ENCODE data around the gene NKAIN4.
A peak's percentile ranks its signal among the peaks of the same experiment; 100 is the strongest.

The NKAIN4 gene

DNA sequence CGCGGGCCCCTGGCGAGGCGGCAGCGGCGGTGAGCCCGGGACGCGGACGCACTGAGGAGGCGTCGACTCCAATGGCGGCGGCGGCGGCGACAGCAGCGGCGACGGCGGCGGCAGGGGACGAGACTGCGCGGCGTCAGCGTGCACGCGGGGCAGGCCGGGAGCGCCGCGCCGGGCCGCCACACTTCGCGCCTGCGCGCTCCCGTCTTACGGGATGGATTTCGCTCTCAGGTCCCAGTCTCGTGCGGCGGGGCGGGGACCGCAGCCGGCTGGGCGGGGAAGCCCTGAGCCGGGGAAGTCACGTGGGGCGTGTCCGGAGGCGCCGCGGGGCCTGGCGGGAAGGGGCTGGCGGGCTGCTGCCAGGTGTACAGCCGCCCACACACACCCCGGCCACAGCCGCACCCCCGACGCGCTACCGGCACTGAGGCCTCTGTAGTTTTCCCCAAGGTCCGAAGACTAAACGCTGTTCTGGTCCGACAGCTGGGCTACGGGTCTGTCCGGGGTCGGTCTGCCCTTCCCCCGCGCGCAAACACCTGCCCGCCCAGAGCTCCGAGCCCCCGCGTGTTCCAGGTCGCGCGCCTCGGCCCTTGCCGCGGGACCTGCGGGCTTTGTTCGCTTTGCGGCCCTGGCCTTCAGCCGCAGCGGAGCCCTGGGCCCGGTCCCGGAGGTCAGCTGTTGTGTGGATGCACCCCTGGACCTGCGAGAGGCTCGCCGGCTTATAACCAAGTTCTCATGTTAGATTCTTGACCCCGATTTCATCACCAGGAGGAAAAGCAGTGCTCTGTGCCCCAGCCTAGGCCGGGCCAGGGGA is 38.0 kb downstream of the NKAIN4 start, which contains the start of gene YTHDF1:
YTHDF1 (minus strand) TSS at position 91 of the 808 bp plus-strand sequence. CDS start 239 bp downstream, outside the sequence.
- DNase-seq = peak; percentile 99

GRCh38 chr20:63215101-63216040 is 38.9 kb downstream of the NKAIN4 start:
- peak; percentile 30 for DNase-seq

DNA sequence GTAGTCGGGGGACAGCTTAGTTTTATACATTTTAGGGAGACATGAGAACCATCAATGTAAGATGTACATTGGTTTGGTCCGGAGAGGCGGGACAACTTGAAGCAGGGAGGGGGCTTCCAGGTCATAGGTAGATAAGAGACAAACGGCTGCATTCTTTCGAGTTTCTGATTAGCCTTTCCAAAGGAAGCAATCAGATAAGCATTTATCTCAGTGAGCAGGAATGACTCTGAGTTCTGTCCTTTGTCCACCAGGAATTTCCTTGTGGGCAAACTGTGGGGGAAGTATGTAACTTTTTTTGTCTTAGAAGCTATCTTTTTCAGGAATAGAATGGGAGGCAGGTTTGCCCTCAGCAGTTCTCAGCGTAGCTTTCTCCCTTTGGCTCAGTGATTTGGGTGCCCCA is 39.7 kb downstream of the NKAIN4 start:
- no peak for DNase-seq

GRCh38 chr20:63212792-63213191 is 41.5 kb downstream of the NKAIN4 start:
- DNase-seq = no peak

GRCh38 chr20:63212393-63212730 is 41.9 kb downstream of the NKAIN4 start:
- DNase-seq = no peak

GRCh38 chr20:63210011-63210605 is 44.2 kb downstream of the NKAIN4 start:
- DNase-seq = no peak

GRCh38 chr20:63208346-63208909 is 45.8 kb downstream of the NKAIN4 start:
- DNase-seq = no peak

DNA sequence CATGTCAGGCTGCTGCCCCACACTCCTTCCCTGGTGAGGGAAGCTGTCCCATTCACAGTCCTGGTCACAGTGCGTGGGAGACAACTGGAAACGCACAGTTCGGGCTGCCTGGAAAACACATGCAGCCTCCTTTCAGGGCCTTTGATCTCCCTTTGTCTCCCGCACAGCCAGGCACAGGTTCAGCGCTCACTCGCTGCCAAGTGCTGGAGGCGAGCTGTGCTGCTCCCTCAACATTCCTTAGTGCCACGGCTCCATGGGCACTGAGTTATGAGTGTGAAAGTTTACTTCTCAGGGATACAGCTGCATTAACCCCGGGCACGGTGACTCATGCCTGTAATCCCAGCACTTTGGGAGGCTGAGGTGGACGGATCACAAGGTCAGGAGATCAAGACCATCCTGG is 47.4 kb downstream of the NKAIN4 start:
- DNase-seq = no peak

DNA sequence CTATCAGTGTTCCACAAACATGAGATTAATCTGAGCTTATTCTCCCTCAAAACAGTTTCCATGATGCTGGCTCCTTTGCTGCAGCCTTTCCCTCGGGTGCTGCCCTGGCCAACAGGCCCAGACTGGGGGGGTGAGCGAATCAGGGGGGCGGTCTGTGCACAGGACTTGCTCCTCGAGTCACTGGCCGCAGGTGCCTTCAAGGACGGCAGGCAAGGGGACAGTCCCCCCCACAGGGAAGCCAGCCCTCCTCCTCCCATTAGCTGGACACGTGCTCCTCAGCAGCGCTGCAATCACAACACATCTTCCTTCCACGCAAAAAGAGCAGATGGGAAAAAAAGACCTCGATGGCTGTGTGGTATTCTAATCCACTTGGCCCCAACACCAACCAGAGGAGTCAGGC is 48.4 kb downstream of the NKAIN4 start:
- DNase-seq = no peak

GRCh38 chr20:63204362-63204761 is 49.9 kb downstream of the NKAIN4 start:
- DNase-seq = no peak

DNA sequence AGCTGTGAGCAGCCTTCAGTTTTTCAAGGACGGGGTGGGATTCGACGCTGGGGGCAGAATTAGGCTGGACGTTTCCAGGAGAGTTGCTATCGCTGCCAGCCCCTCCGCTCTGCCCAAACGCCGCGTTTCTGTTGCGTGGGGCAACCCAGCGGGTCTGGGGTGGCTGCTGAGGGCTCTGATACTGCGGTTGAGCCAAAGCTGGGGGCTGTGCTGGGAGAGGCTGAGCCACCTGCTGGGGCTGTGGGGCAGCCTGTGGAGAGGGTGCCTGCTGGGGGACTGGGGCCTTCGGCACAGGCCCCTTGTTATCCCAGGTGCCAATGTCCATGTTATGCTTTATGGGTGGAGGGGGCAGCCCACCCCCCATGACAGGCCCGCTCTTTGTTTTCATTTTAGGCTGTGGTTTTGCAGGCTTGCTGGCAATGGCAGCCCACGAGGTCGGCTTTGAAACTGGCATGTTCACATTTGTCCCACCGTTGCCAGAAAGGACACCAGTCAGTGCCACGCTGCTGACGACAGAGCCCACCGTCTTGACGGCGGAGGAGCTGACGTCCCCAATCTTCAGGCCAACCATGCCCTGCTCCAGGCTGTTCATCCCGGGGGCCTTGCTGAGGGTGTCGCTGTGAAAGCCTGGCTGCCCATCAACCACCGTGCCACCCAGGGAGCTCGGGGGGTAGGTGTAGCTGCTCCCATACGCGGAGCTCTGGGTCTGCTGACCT is 51.3 kb downstream of the NKAIN4 start:
- no peak for DNase-seq

- DNase-seq = no peak
Observed at GRCh38 chr20:63202021-63202420, 52.2 kb downstream of the NKAIN4 start.

GRCh38 chr20:63198606-63199005 is 55.7 kb downstream of the NKAIN4 start:
- no peak for DNase-seq

GRCh38 chr20:63196768-63197470 is 57.3 kb downstream of the NKAIN4 start:
- DNase-seq = no peak

GRCh38 chr20:63194797-63195173 is 59.5 kb downstream of the NKAIN4 start:
- no peak for DNase-seq

GRCh38 chr20:63194007-63194796 is 60.1 kb downstream of the NKAIN4 start:
- DNase-seq = no peak

DNA sequence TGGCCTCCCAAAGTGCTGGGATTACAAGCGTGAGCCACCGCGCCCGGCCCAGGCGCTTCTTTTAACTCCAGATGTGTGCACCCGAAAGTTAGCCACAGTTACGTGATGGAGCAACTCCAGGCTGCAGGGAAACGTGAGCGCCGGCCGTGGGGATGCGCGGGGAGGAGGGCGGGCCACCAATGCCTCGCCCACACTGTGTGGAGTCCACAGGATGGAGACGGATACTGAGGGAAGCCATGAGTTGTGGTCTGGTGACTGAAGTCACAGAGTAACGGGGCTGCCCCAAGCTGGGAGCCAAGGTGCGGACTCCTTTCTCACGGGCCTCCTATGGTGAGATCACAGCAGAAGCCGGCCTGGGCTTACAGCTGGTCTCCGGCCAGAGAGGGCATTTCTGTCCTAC is 61.5 kb downstream of the NKAIN4 start:
- no peak for DNase-seq

DNA sequence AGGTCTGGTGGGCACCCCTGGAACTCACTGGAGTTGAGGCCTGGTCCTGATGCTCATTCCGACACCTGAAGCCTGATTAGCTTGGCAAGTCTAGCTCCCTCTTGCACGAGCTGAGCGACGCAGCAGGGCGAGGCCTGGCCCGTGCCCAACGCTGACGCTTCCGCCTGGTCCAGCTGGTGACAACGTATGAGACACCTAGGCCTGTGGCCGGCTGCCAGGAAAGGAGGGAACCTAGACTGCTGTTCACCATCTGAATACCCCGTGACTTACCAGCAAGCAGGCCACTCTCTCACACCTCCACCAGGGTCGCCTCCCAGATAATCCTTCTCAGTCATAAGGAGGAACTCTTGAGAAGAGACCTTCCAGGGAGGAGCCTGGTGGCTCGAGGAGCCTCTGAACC is 62.9 kb downstream of the NKAIN4 start:
- no peak for DNase-seq

GRCh38 chr20:63190828-63191227 is 63.4 kb downstream of the NKAIN4 start:
- no peak for DNase-seq

Measured in activated CD4-positive, alpha-beta T cell treated with anti-CD3 and anti-CD28 coated beads, Interleukin-10, Interleukin-2, amounts not matched to agents 100 ng/mL and 50 ng/mL, durations not matched to agents 16 hours and 8 hours (primary cell).